CD14-positive monocyte (primary cell): ENCODE measurements around the gene TIMELESS. TPM values are rescaled to one million over a fixed set of nuclear protein-coding genes. Genes with fewer than 3 reads are reported as not detected.
A peak's percentile ranks its signal among the peaks of the same experiment; 100 is the strongest.

Source experiments
- DNase-seq, 3 donors: peaks; one replicate each; pipeline ENCODE4 v3.0.0-alpha.2; 2011 to 2022
- H2AFZ ChIP-seq: 2 replicates; pipeline ENCODE4 v1.6.0; 2012; ENCODE audit warnings: mild to moderate bottlenecking, low read depth, low read length, inconsistent platforms; ENCODE audit not compliant: insufficient read depth, poor library complexity, severe bottlenecking
- H3K27ac ChIP-seq, 2 donors: 1 replicate in 1 of 2; 2 replicates in 1 of 2; pipeline ENCODE4 v1.5.1; 2012 to 2013; ENCODE audit warnings: low read length in 2 of 2, control low read depth in 1 of 2, inconsistent platforms in 1 of 2, low read depth in 1 of 2, mild to moderate bottlenecking in 1 of 2
- H3K27me3 ChIP-seq, 2 donors: one replicate each; pipeline versions ENCODE4 v1.6.0 to v1.6.1; 2011 to 2013; ENCODE audit warnings: low read length in 2 of 2; ENCODE audit not compliant: control insufficient read depth in 2 of 2, insufficient read depth in 2 of 2
- H3K36me3 ChIP-seq, 2 donors: replicated peaks in 1 of 2; 1 replicate in 1 of 2; 2 replicates in 1 of 2; pipeline versions ENCODE4 v1.5.1 to v1.6.1; 2012 to 2013; ENCODE audit warnings: low read length in 2 of 2, control low read depth in 1 of 2, inconsistent platforms in 1 of 2, mild to moderate bottlenecking in 1 of 2; ENCODE audit not compliant: insufficient read depth in 2 of 2, control insufficient read depth in 1 of 2
- H3K4me1 ChIP-seq, 2 donors: 1 replicate in 1 of 2; 2 replicates in 1 of 2; pipeline versions ENCODE4 v1.5.1 to v1.6.1; 2012 to 2013; ENCODE audit warnings: low read length in 2 of 2, control low read depth in 1 of 2, inconsistent platforms in 1 of 2, mild to moderate bottlenecking in 1 of 2, moderate library complexity in 1 of 2; ENCODE audit not compliant: insufficient read depth in 2 of 2, control insufficient read depth in 1 of 2
- H3K4me2 ChIP-seq: replicated peaks from 2 replicates; pipeline ENCODE3; 2012; ENCODE audit warnings: low read length, moderate library complexity, mild to moderate bottlenecking; ENCODE audit not compliant: poor library complexity, severe bottlenecking; ENCODE audit errors: extremely low read depth
- H3K4me3 ChIP-seq, 3 experiments: fragments of 200-600 bp in 1 of 3; sonication (generic) in 1 of 3; replicated peaks in 1 of 3; 1 replicate in 2 of 3; 2 replicates in 1 of 3; pipeline ENCODE4 v1.5.1; 2011 to 2013; ENCODE audit warnings: low read length in 3 of 3, mild to moderate bottlenecking in 3 of 3, control low read depth in 2 of 3, low read depth in 2 of 3, inconsistent platforms in 1 of 3, moderate library complexity in 1 of 3
- H3K79me2 ChIP-seq: 2 replicates; pipeline ENCODE4 v1.6.0; 2012; ENCODE audit warnings: mild to moderate bottlenecking, control low read depth, inconsistent platforms, low read length, moderate library complexity; ENCODE audit not compliant: insufficient read depth
- H3K9ac ChIP-seq: 2 replicates; pipeline ENCODE4 v1.6.0; 2017; ENCODE audit warnings: low read length, mild to moderate bottlenecking; ENCODE audit not compliant: insufficient read depth, poor library complexity, severe bottlenecking
- H3K9me3 ChIP-seq, 2 donors: replicated peaks in 1 of 2; 1 replicate in 1 of 2; 2 replicates in 1 of 2; pipeline versions ENCODE4 v1.5.1 to v1.6.1; 2012 to 2013; ENCODE audit warnings: low read length in 2 of 2, control low read depth in 1 of 2; ENCODE audit not compliant: control insufficient read depth in 1 of 2, insufficient read depth in 1 of 2
- H4K20me1 ChIP-seq: 2 replicates; pipeline ENCODE4 v1.6.0; 2012; ENCODE audit warnings: mild to moderate bottlenecking, low read length, control low read depth, moderate library complexity; ENCODE audit not compliant: insufficient read depth
- H3K27ac Mint-ChIP-seq, 7 donors: one replicate each; pipeline ENCODE4 v1.8.0; 2020; ENCODE audit warnings: mild to moderate bottlenecking in 7 of 7, mixed read lengths in 7 of 7, moderate library complexity in 6 of 7, inconsistent platforms in 2 of 7
- H3K27me3 Mint-ChIP-seq, 3 donors: one replicate each; pipeline ENCODE4 v1.8.0; 2021 to 2022; ENCODE audit warnings: low read depth in 3 of 3, mild to moderate bottlenecking in 3 of 3, mixed read lengths in 3 of 3, moderate library complexity in 3 of 3, inconsistent platforms in 1 of 3
- H3K36me3 Mint-ChIP-seq, 2 donors: one replicate each; pipeline ENCODE4 v1.8.0; 2020; ENCODE audit warnings: mixed read lengths in 2 of 2, inconsistent platforms in 1 of 2, mild to moderate bottlenecking in 1 of 2
- H3K4me1 Mint-ChIP-seq: one replicate; pipeline ENCODE4 v1.8.0; 2020; ENCODE audit warnings: mild to moderate bottlenecking, mixed read lengths
- H3K4me3 Mint-ChIP-seq, 2 donors: one replicate each; pipeline ENCODE4 v1.8.0; 2020; ENCODE audit warnings: mild to moderate bottlenecking in 2 of 2, mixed read lengths in 2 of 2, moderate library complexity in 1 of 2
- H3K9me3 Mint-ChIP-seq, 7 donors: one replicate each; pipeline ENCODE4 v1.8.0; 2020 to 2022; ENCODE audit warnings: mixed read lengths in 7 of 7, mild to moderate bottlenecking in 6 of 7, moderate library complexity in 6 of 7, inconsistent platforms in 2 of 7
- WGBS: methylation state at CpG from one replicate; pipeline ENCODE4 v1.1.5; 2013; ENCODE audit warnings: missing lambda C conversion rate; ENCODE audit not compliant: insufficient coverage; 5-methylcytosine and 5-hydroxymethylcytosine counted together
- intact Hi-C, 2 donors: fragments of 100-400 bp; cut with micrococcal nuclease; formaldehyde crosslinking; loops; one replicate each; pipeline versions ENCODE4 v1.15.0 to v1.15.1; 2023
- polyA plus RNA-seq, 3 donors: library from polyadenylated mRNA; depleted of rRNA in 1 of 3; unstranded in 2 of 3; stranded (reverse) in 1 of 3; fragments of 300-500 nt in 2 of 3; fragments of >200 nt in 1 of 3; fragmentation: Illumina TruSeq in 2 of 3; gene quantifications; 1 replicate in 2 of 3; 2 replicates in 1 of 3; pipeline ENCODE4 v1.2.3, GENCODE V29; 2012 to 2021
- TF ChIP-seq, protein P1 (sequence below): fragments of 200-600 bp; IDR thresholded peaks from one replicate; pipeline ENCODE4 v1.8.0; 2022; ENCODE audit warnings: antibody characterized with exemption, mild to moderate bottlenecking

Gene TIMELESS
- polyA plus RNA-seq, 3 donors = 1.5 to 2.3 (median 1.5) TPM

DNA sequence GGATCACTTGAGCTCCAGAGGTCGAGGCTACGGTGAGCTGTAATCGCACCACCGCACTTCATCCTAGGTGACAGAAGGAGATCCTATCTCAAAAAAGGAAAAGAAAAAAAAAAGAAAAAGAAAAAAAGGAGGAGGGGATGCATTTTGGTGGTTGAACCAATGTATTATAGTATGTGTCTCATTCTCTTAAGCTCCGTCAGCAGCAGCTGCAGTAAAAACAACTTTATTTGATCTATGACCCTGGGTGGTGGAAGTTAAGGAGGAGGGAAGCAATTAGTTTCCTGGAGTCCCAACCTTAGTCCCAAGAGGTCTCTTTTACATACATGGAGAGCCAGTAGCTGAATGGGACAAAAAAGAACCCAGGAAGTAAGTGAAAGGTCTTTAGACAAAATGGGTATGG is 59.8 kb downstream of the TIMELESS start:
- H3K9me3 ChIP-seq = peaks cover 0 to 7% of the 10 kb centered on the region in 2 donors
- no peaks in the 10 kb centered on the region for H3K4me1 ChIP-seq
- H3K4me2 ChIP-seq = no peak overlapping the region
- TF ChIP-seq, protein P1, sequence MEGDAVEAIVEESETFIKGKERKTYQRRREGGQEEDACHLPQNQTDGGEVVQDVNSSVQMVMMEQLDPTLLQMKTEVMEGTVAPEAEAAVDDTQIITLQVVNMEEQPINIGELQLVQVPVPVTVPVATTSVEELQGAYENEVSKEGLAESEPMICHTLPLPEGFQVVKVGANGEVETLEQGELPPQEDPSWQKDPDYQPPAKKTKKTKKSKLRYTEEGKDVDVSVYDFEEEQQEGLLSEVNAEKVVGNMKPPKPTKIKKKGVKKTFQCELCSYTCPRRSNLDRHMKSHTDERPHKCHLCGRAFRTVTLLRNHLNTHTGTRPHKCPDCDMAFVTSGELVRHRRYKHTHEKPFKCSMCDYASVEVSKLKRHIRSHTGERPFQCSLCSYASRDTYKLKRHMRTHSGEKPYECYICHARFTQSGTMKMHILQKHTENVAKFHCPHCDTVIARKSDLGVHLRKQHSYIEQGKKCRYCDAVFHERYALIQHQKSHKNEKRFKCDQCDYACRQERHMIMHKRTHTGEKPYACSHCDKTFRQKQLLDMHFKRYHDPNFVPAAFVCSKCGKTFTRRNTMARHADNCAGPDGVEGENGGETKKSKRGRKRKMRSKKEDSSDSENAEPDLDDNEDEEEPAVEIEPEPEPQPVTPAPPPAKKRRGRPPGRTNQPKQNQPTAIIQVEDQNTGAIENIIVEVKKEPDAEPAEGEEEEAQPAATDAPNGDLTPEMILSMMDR = no peak
- H3K79me2 ChIP-seq = no peaks in the 10 kb centered on the region
- H3K9ac ChIP-seq = no peak overlapping the region
- Mint-ChIP-seq H3K36me3 (no peaks in the 10 kb centered on the region), H3K27me3 (peaks cover 0 to 3% (median 1%) of the 10 kb centered on the region in 3 donors), H3K27ac (no peak overlapping the region), H3K4me3 (no peak overlapping the region), H3K9me3 (peaks cover 2 to 19% (median 9%) of the 10 kb centered on the region in 7 donors), H3K4me1 (no peaks in the 10 kb centered on the region)
- intact Hi-C loops = no loop called here
- peak overlapping the region; percentile 13 for H2AFZ ChIP-seq
- H3K36me3 ChIP-seq = no peaks in the 10 kb centered on the region
- DNase-seq = no peak
- H3K4me3 ChIP-seq = no peak overlapping the region
- no peaks in the 10 kb centered on the region for H4K20me1 ChIP-seq
- no peaks in the 10 kb centered on the region for H3K27me3 ChIP-seq
- WGBS = no CpG with 5 or more reads among the region's 5 CpGs
- no peak overlapping the region for H3K27ac ChIP-seq

DNA sequence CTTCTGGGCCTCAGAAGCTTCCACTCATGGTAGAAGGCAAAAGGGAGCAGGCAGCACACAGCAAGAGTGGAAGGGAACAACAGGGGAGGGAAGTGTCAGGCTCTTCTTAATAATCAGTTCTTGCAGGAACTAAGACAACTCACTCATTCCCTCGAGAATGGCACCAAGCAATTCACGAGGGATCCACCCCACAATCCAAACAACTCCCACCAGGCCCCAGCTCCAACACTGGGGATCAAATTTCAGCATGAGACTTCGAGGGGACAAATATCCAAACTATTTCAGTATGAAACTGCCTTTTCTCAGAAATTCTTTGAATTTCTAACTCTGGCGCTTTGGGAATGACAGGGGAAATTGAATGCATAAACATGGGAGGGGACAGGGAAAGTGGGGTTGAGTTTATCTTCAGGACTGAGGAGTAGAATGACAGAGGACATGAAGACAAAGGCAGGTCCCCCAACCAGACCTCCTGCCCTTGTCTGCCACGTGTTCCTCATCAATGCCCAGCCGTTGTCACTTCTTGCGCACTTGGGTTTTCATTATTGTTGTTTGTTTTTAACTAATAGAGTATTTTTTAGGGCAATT is 62.0 kb downstream of the TIMELESS start:
- no peak overlapping the region for H2AFZ ChIP-seq

More for the DNA sequence above, 62.0 kb downstream of the TIMELESS start:
- Histone ChIP-seq H3K4me3 (no peak overlapping the region), H3K36me3 (no peaks in the 10 kb centered on the region), H3K27me3 (no peaks in the 10 kb centered on the region), H4K20me1 (no peaks in the 10 kb centered on the region), H3K4me1 (no peaks in the 10 kb centered on the region), H3K4me2 (no peak overlapping the region), H3K27ac (no peak overlapping the region), H3K9ac (no peak overlapping the region), H3K79me2 (no peaks in the 10 kb centered on the region), H3K9me3 (peaks cover 0 to 3% of the 10 kb centered on the region in 2 donors)
- H3K36me3 Mint-ChIP-seq = no peaks in the 10 kb centered on the region
- no CpG with 5 or more reads among the region's 7 CpGs for WGBS
- TF ChIP-seq, protein P1 = no peak
- H3K4me1 Mint-ChIP-seq = no peaks in the 10 kb centered on the region
- intact Hi-C loops = no loop called here
- H3K27me3 Mint-ChIP-seq = peaks cover 1 to 6% (median 3%) of the 10 kb centered on the region in 3 donors
- H3K27ac Mint-ChIP-seq = peak overlapping the region in 1 of 7 donors; percentile 2
- no peak for DNase-seq
- H3K9me3 Mint-ChIP-seq = peaks cover 2 to 8% (median 4%) of the 10 kb centered on the region in 7 donors
- H3K4me3 Mint-ChIP-seq = no peak overlapping the region
